GM18867 (cell line): Measurements from ENCODE around the gene PRR33.

Experiments used
- ATAC-seq: cut with Tn5 transposase; IDR thresholded peaks from one replicate; pipeline ENCODE4 v1.9.1; 2021; ENCODE audit warnings: mild to moderate bottlenecking, moderate library complexity; ENCODE audit not compliant: unreplicated experiment

The PRR33 gene

GRCh38 chr11:1852877-1853276 lies 38.8 kb downstream of the PRR33 start, which contains the start of gene LSP1:
LSP1 (plus strand) TSS chr11:1853084; CDS start chr11:1853145, 61 bp downstream.
- peak; percentile 53 for ATAC-seq

GRCh38 chr11:1852271-1852876 lies 39.3 kb downstream of the PRR33 start:
- peak; percentile 1 for ATAC-seq

GRCh38 chr11:1851468-1852180 lies 40.1 kb downstream of the PRR33 start:
- ATAC-seq, result no peak

GRCh38 chr11:1848640-1849430 lies 42.9 kb downstream of the PRR33 start:
- ATAC-seq, result no peak

- ATAC-seq, result no peak
Observed at GRCh38 chr11:1847926-1848639, 43.6 kb downstream of the PRR33 start.

GRCh38 chr11:1847006-1847735 lies 44.5 kb downstream of the PRR33 start:
- ATAC-seq, result no peak

GRCh38 chr11:1846453-1846932 lies 45.2 kb downstream of the PRR33 start:
- no peak for ATAC-seq

GRCh38 chr11:1845561-1846452 lies 45.9 kb downstream of the PRR33 start:
- ATAC-seq, result no peak

- ATAC-seq, result no peak
Observed at GRCh38 chr11:1845095-1845429, 46.6 kb downstream of the PRR33 start.

- ATAC-seq, result no peak
Observed at GRCh38 chr11:1844221-1845094, 47.2 kb downstream of the PRR33 start.

GRCh38 chr11:1843796-1844195 lies 47.9 kb downstream of the PRR33 start:
- no peak for ATAC-seq

GRCh38 chr11:1843098-1843473 lies 48.6 kb downstream of the PRR33 start:
- ATAC-seq, result no peak

- no peak for ATAC-seq
Observed at GRCh38 chr11:1842149-1843097, 49.3 kb downstream of the PRR33 start.

GRCh38 chr11:1841511-1842148 lies 50.1 kb downstream of the PRR33 start:
- no peak for ATAC-seq

GRCh38 chr11:1840780-1841480 lies 50.8 kb downstream of the PRR33 start:
- ATAC-seq, result no peak
